GM23338 (cell line): ENCODE measurements around the gene IMPA2. TPM values are rescaled to one million over a fixed set of nuclear protein-coding genes. Genes with fewer than 3 reads are reported as not detected.
A peak's percentile ranks its signal among the peaks of the same experiment; 100 is the strongest.

Source experiments
- ATAC-seq: fragments of 200-7000 bp; cut with Tn5 transposase; 3 replicates; pipeline ENCODE4 v1.9.1; 2020
- DNase-seq: peaks from one replicate; pipeline ENCODE4 v3.0.0-alpha.2; 2015; ENCODE audit warnings: low spot score
- H2AFZ ChIP-seq: fragments of 200-600 bp; sonication (generic); 2 replicates; pipeline ENCODE4 v1.8.0; 2016; ENCODE audit warnings: antibody characterized with exemption, mild to moderate bottlenecking, moderate library complexity
- H3F3A ChIP-seq: fragments of 200-600 bp; sonication (generic); replicated peaks from 2 replicates; pipeline ENCODE4 v1.8.0; 2017; ENCODE audit warnings: antibody characterized with exemption, mixed run types, low read depth
- H3K27ac ChIP-seq: fragments of 200-600 bp; sonication (generic); 2 replicates; pipeline ENCODE4 v1.6.1; 2016; ENCODE audit warnings: low read depth
- H3K27me3 ChIP-seq: fragments of 200-600 bp; sonication (generic); 2 replicates; pipeline ENCODE4 v1.8.0; 2016; ENCODE audit warnings: mild to moderate bottlenecking, mixed run types, moderate library complexity; ENCODE audit not compliant: insufficient read depth
- H3K36me3 ChIP-seq: fragments of 200-600 bp; sonication (generic); 2 replicates; pipeline ENCODE4 v1.8.0; 2016; ENCODE audit warnings: mild to moderate bottlenecking; ENCODE audit not compliant: insufficient read depth
- H3K4me1 ChIP-seq: fragments of 200-600 bp; sonication (generic); 2 replicates; pipeline ENCODE4 v1.8.0; 2016; ENCODE audit warnings: mild to moderate bottlenecking, moderate library complexity; ENCODE audit not compliant: insufficient read depth
- H3K4me2 ChIP-seq: fragments of 200-600 bp; sonication (generic); 2 replicates; pipeline ENCODE4 v1.7.1; 2017; ENCODE audit warnings: mixed run types
- H3K4me3 ChIP-seq: fragments of 200-600 bp; sonication (generic); 2 replicates; pipeline ENCODE4 v1.6.1; 2016; ENCODE audit warnings: mixed run types
- H3K79me2 ChIP-seq: fragments of 200-600 bp; sonication (generic); replicated peaks from 2 replicates; pipeline ENCODE4 v1.8.0; 2017; ENCODE audit warnings: mild to moderate bottlenecking; ENCODE audit not compliant: insufficient read depth
- H3K9me2 ChIP-seq: fragments of 200-600 bp; sonication (generic); 2 replicates; pipeline ENCODE4 v1.8.0; 2017; ENCODE audit not compliant: insufficient read depth
- H4K20me1 ChIP-seq: fragments of 200-600 bp; sonication (generic); replicated peaks from 2 replicates; pipeline ENCODE4 v1.8.0; 2017; ENCODE audit warnings: mild to moderate bottlenecking; ENCODE audit not compliant: insufficient read depth
- H3K27ac Mint-ChIP-seq: 2 replicates; pipeline ENCODE4 v1.8.0; 2020; ENCODE audit warnings: inconsistent platforms, mild to moderate bottlenecking, moderate library complexity, mixed read lengths
- H3K27me3 Mint-ChIP-seq: 3 replicates; pipeline ENCODE4 v1.8.0; 2022; ENCODE audit warnings: low read depth, mild to moderate bottlenecking, moderate library complexity, mixed read lengths, inconsistent platforms; ENCODE audit not compliant: insufficient read depth, poor library complexity
- H3K36me3 Mint-ChIP-seq: 3 replicates; pipeline ENCODE4 v1.8.0; 2021; ENCODE audit warnings: low read depth, mild to moderate bottlenecking, inconsistent platforms, moderate library complexity, mixed read lengths
- H3K4me1 Mint-ChIP-seq: 3 replicates; pipeline ENCODE4 v1.8.0; 2020; ENCODE audit warnings: mild to moderate bottlenecking, inconsistent platforms, mixed read lengths
- H3K4me3 Mint-ChIP-seq: 3 replicates; pipeline ENCODE4 v1.8.0; 2021; ENCODE audit warnings: moderate library complexity, mild to moderate bottlenecking, inconsistent platforms, mixed read lengths
- H3K9me3 Mint-ChIP-seq: 3 replicates; pipeline ENCODE4 v1.8.0; 2020; ENCODE audit warnings: moderate library complexity, mild to moderate bottlenecking, inconsistent platforms, mixed read lengths
- CTCF ChIP-seq, 2 experiments: fragments of 200-600 bp in 1 of 2; sonication (generic) in 1 of 2; conservative IDR thresholded peaks; 2 replicates each; pipeline versions ENCODE4 v1.5.1 to v1.6.1; 2016 to 2017; ENCODE audit warnings: antibody characterized with exemption in 2 of 2, low read depth in 2 of 2, mild to moderate bottlenecking in 2 of 2, moderate library complexity in 1 of 2
- EZH2 ChIP-seq: fragments of 200-600 bp; sonication (generic); IDR thresholded peaks from one replicate; pipeline ENCODE4 v1.8.0; 2017; ENCODE audit warnings: antibody characterized with exemption, mild to moderate bottlenecking, low read depth; ENCODE audit not compliant: unreplicated experiment
- JUNB ChIP-seq: IDR thresholded peaks from one replicate; pipeline ENCODE4 v1.6.1; 2016; ENCODE audit warnings: antibody characterized with exemption; ENCODE audit not compliant: unreplicated experiment
- NANOG ChIP-seq: IDR thresholded peaks from 2 replicates; pipeline ENCODE4 v1.6.1; 2016; ENCODE audit warnings: antibody characterized with exemption, borderline replicate concordance
- POLR2AphosphoS5 ChIP-seq: IDR thresholded peaks from 2 replicates; pipeline ENCODE4 v1.6.1; 2016; ENCODE audit warnings: antibody characterized with exemption, low read depth
- ZNF114 ChIP-seq: fragments of 250-450 bp; sonication (Bioruptor Pico); IDR thresholded peaks from 2 replicates; pipeline ENCODE4 v1.5.0; 2020; ENCODE audit warnings: mild to moderate bottlenecking, moderate library complexity
- polyA plus RNA-seq: library from polyadenylated mRNA; unstranded; fragments of >200 nt; fragmentation: Nextera tagmentation; extraction: Ambion mirVana; gene quantifications from 2 replicates; pipeline ENCODE4 v1.2.1, GENCODE V29; 2016
- total RNA-seq: library from RNA; depleted of rRNA; stranded (reverse); fragments of >200 nt; shearing (Covaris generic); gene quantifications from 2 replicates; pipeline ENCODE4 v1.2.3, GENCODE V29; 2014
- TF ChIP-seq, protein P1 (sequence below): fragments of 250-450 bp; sonication (Bioruptor Pico); IDR thresholded peaks from 2 replicates; pipeline ENCODE4 v1.5.0; 2020; ENCODE audit warnings: mild to moderate bottlenecking, moderate library complexity

The IMPA2 gene
- total and polyA plus RNA-seq, 2 experiments from 2014 or later, result 50.4 to 122 TPM

DNA sequence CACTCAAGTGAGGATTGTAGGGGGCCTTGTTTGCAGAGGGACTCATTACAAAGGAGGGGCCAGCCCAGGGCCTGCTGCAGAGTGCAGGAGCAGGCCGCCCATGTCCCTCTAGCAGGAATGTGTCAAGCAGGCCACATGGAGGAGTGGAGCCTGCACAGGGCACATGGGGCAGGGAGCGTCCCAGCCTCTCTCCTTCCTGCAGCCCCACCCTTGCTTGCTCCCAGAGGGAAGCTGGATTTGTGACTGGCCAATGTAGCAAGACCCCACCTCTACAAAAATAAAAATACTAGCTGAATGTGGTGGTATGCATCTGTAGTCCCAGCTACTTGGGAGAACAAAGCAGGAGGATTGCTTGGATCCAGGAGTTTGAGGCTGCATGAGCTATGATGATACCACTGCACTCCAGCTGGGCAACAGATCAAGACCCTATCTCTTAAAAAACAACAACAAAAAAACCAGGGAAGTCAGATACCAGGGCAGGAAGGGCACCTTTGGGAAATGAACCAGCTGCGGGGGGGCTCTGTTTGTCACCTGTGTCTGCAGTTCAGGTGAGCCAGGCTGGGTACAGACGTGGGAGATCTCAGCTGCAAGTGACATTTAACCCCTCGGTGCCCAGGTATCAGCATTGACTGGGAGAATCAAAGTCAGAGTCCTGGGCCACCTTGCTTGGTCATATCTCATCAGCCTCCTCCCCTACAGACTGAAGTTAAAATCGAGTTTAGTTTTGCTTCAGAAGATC lies 27.7 kb downstream of the IMPA2 start (continued):
- TF ChIP-seq, protein P1, sequence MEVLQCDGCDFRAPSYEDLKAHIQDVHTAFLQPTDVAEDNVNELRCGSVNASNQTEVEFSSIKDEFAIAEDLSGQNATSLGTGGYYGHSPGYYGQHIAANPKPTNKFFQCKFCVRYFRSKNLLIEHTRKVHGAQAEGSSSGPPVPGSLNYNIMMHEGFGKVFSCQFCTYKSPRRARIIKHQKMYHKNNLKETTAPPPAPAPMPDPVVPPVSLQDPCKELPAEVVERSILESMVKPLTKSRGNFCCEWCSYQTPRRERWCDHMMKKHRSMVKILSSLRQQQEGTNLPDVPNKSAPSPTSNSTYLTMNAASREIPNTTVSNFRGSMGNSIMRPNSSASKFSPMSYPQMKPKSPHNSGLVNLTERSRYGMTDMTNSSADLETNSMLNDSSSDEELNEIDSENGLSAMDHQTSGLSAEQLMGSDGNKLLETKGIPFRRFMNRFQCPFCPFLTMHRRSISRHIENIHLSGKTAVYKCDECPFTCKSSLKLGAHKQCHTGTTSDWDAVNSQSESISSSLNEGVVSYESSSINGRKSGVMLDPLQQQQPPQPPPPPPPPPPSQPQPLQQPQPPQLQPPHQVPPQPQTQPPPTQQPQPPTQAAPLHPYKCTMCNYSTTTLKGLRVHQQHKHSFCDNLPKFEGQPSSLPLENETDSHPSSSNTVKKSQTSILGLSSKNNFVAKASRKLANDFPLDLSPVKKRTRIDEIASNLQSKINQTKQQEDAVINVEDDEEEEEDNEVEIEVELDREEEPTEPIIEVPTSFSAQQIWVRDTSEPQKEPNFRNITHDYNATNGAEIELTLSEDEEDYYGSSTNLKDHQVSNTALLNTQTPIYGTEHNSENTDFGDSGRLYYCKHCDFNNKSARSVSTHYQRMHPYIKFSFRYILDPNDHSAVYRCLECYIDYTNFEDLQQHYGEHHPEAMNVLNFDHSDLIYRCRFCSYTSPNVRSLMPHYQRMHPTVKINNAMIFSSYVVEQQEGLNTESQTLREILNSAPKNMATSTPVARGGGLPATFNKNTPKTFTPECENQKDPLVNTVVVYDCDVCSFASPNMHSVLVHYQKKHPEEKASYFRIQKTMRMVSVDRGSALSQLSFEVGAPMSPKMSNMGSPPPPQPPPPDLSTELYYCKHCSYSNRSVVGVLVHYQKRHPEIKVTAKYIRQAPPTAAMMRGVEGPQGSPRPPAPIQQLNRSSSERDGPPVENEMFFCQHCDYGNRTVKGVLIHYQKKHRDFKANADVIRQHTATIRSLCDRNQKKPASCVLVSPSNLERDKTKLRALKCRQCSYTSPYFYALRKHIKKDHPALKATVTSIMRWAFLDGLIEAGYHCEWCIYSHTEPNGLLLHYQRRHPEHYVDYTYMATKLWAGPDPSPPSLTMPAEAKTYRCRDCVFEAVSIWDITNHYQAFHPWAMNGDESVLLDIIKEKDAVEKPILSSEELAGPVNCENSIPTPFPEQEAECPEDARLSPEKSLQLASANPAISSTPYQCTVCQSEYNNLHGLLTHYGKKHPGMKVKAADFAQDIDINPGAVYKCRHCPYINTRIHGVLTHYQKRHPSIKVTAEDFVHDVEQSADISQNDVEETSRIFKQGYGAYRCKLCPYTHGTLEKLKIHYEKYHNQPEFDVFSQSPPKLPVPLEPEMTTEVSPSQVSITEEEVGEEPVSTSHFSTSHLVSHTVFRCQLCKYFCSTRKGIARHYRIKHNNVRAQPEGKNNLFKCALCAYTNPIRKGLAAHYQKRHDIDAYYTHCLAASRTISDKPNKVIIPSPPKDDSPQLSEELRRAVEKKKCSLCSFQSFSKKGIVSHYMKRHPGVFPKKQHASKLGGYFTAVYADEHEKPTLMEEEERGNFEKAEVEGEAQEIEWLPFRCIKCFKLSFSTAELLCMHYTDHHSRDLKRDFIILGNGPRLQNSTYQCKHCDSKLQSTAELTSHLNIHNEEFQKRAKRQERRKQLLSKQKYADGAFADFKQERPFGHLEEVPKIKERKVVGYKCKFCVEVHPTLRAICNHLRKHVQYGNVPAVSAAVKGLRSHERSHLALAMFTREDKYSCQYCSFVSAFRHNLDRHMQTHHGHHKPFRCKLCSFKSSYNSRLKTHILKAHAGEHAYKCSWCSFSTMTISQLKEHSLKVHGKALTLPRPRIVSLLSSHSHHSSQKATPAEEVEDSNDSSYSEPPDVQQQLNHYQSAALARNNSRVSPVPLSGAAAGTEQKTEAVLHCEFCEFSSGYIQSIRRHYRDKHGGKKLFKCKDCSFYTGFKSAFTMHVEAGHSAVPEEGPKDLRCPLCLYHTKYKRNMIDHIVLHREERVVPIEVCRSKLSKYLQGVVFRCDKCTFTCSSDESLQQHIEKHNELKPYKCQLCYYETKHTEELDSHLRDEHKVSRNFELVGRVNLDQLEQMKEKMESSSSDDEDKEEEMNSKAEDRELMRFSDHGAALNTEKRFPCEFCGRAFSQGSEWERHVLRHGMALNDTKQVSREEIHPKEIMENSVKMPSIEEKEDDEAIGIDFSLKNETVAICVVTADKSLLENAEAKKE (CRISPR knock-in tag), result no peak
- TF ChIP-seq NANOG, result no peak

- H3K4me3 Mint-ChIP-seq, result no peak overlapping the region
- no peaks in the 10 kb centered on the region for H3K9me3 Mint-ChIP-seq
- Histone ChIP-seq H3K4me3 (no peak overlapping the region), H3K79me2 (peaks cover 5% of the 10 kb centered on the region), H3K36me3 (peaks cover 12% of the 10 kb centered on the region), H3F3A (no peaks in the 10 kb centered on the region), H2AFZ (no peak overlapping the region), H3K4me2 (no peak overlapping the region), H3K9me2 (no peaks in the 10 kb centered on the region), H3K4me1 (peaks cover 5% of the 10 kb centered on the region; the same call in 1 of the 2 replicates), H3K27ac (no peak overlapping the region), H4K20me1 (peaks cover 4% of the 10 kb centered on the region; the same call in 1 of the 2 replicates), H3K27me3 (no peaks in the 10 kb centered on the region)
- no peak for TF ChIP-seq EZH2
- TF ChIP-seq JUNB, result no peak
- no peak for TF ChIP-seq CTCF (conservative IDR thresholded peaks at IDR 0.05; ENCODE audit: low read depth in 2 of 2)
- no peak for TF ChIP-seq NANOG
- TF ChIP-seq POLR2AphosphoS5, result no peak
- TF ChIP-seq ZNF114 (CRISPR knock-in tag), result no peak
- H3K27me3 Mint-ChIP-seq, result peaks cover 8% of the 10 kb centered on the region
- H3K4me1 Mint-ChIP-seq, result peaks cover 3% of the 10 kb centered on the region; the same call in 2 of the 3 replicates
- ATAC-seq, result no peak
- H3K27ac Mint-ChIP-seq, result peak overlapping the region; percentile 52; the same call in 1 of the 2 replicates
- DNase-seq, result no peak
- H3K36me3 Mint-ChIP-seq, result peaks cover 46% of the 10 kb centered on the region
Observed at GRCh38 chr18:12009581-12010140, 28.4 kb downstream of the IMPA2 start.
